ENCODE data around the gene CALML5.

CALML5 gene

DNA sequence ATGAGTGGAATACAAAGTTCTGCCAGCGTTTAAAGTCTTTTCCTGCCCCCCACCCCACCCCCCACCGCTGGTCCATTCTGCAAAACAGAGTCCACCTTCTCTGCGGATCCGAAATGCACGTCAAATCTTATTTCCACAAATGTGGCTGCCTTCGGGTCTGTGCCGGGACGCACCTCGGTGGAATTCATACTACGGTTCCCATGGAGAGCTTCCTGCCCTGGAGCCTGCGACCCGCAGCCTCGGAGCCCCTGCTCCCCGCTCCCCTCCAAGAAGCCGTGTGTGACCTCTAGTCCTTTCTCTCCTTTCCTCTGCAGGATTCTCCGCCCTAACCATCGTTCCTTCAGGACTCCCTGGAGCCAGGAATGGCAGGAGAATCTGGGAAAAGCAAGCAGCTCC lies 12.5 kb upstream of the CALML5 start:
- in situ Hi-C loops (cut with HindIII; ENCODE audit: low sequenced_read_pairs), result no loop called here
- TF ChIP-seq, protein P1, sequence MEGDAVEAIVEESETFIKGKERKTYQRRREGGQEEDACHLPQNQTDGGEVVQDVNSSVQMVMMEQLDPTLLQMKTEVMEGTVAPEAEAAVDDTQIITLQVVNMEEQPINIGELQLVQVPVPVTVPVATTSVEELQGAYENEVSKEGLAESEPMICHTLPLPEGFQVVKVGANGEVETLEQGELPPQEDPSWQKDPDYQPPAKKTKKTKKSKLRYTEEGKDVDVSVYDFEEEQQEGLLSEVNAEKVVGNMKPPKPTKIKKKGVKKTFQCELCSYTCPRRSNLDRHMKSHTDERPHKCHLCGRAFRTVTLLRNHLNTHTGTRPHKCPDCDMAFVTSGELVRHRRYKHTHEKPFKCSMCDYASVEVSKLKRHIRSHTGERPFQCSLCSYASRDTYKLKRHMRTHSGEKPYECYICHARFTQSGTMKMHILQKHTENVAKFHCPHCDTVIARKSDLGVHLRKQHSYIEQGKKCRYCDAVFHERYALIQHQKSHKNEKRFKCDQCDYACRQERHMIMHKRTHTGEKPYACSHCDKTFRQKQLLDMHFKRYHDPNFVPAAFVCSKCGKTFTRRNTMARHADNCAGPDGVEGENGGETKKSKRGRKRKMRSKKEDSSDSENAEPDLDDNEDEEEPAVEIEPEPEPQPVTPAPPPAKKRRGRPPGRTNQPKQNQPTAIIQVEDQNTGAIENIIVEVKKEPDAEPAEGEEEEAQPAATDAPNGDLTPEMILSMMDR (IDR thresholded peaks at IDR 0.05; ENCODE audit: low read depth, low read length, missing control alignments), result no peak
- H3K4me3 ChIP-seq (ENCODE audit: low read depth, low read length), result no peak overlapping the region
- DNase-seq (ENCODE audit: low read depth), result no peak

- in situ Hi-C loops (cut with HindIII; ENCODE audit: low sequenced_read_pairs), result no loop called here
- TF ChIP-seq, protein P1 (IDR thresholded peaks at IDR 0.05; ENCODE audit: low read depth, low read length, missing control alignments), result no peak
- DNase-seq (ENCODE audit: low read depth), result no peak
- no peak overlapping the region for H3K4me3 ChIP-seq (ENCODE audit: low read depth, low read length)
These were observed 12.0 kb upstream of the CALML5 start for GRCh38 chr10:5511231-5511884.

GRCh38 chr10:5510281-5511072 lies 11.1 kb upstream of the CALML5 start:
- in situ Hi-C loops (cut with HindIII; ENCODE audit: low sequenced_read_pairs), result no loop called here
- TF ChIP-seq, protein P1 (IDR thresholded peaks at IDR 0.05; ENCODE audit: low read depth, low read length, missing control alignments), result no peak
- DNase-seq (ENCODE audit: low read depth), result no peak
- no peak overlapping the region for H3K4me3 ChIP-seq (ENCODE audit: low read depth, low read length)

DNA sequence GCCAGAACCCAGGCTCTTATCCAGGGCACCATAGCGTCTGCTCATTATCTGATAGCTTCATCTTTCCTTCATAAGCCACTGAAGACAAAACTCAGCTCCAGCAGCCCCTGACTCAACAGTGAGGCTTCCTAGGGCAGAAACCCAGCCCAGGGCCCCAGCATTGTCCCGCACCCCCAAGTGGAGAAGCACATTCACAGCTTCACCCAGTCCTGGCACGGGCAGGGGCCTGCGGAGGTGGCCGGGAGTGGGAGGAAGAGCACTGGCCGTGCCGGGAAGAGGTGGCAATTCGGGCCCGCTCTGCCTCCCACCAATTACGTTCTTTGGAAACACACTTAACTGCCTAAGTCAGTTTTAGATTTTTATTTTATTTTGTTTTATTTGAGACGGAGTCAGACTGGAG lies 10.3 kb upstream of the CALML5 start:
- DNase-seq (ENCODE audit: low read depth), result no peak
- in situ Hi-C loops (cut with HindIII; ENCODE audit: low sequenced_read_pairs), result no loop called here
- no peak overlapping the region for H3K4me3 ChIP-seq (ENCODE audit: low read depth, low read length)
- TF ChIP-seq, protein P1 (IDR thresholded peaks at IDR 0.05; ENCODE audit: low read depth, low read length, missing control alignments), result no peak

GRCh38 chr10:5509236-5509635 lies 9.9 kb upstream of the CALML5 start:
- in situ Hi-C loops (cut with HindIII; ENCODE audit: low sequenced_read_pairs), result no loop called here
- no peak overlapping the region for H3K4me3 ChIP-seq (ENCODE audit: low read depth, low read length)
- DNase-seq (ENCODE audit: low read depth), result no peak
- TF ChIP-seq, protein P1 (IDR thresholded peaks at IDR 0.05; ENCODE audit: low read depth, low read length, missing control alignments), result no peak

GRCh38 chr10:5508786-5509185 lies 9.4 kb upstream of the CALML5 start:
- in situ Hi-C loops (cut with HindIII; ENCODE audit: low sequenced_read_pairs), result no loop called here
- no peak overlapping the region for H3K4me3 ChIP-seq (ENCODE audit: low read depth, low read length)
- TF ChIP-seq, protein P1 (IDR thresholded peaks at IDR 0.05; ENCODE audit: low read depth, low read length, missing control alignments), result no peak
- no peak for DNase-seq (ENCODE audit: low read depth)

Measured in astrocyte of the cerebellum (primary cell).